LNCaP clone FGC (cell line): ENCODE data around the gene SF1.

Experiments
- DNase-seq: peaks from one replicate; pipeline ENCODE4 v3.0.0-alpha.2; 2011; ENCODE audit warnings: low read depth
- H3K4me3 ChIP-seq: 2 replicates; pipeline ENCODE4 v1.5.1; 2011; ENCODE audit warnings: mild to moderate bottlenecking, low read depth, low read length, control low read depth
- CTCF ChIP-seq: IDR thresholded peaks from 2 replicates; pipeline ENCODE4 v1.5.1; 2012; ENCODE audit warnings: mild to moderate bottlenecking; ENCODE audit not compliant: control insufficient read depth, insufficient read depth; ENCODE audit errors: extremely low read depth

Gene SF1

GRCh38 chr11:64747961-64748665 is 30.2 kb downstream of the SF1 start:
- no peak overlapping the region for H3K4me3 ChIP-seq
- no peak for DNase-seq
- TF ChIP-seq CTCF, result no peak

DNA sequence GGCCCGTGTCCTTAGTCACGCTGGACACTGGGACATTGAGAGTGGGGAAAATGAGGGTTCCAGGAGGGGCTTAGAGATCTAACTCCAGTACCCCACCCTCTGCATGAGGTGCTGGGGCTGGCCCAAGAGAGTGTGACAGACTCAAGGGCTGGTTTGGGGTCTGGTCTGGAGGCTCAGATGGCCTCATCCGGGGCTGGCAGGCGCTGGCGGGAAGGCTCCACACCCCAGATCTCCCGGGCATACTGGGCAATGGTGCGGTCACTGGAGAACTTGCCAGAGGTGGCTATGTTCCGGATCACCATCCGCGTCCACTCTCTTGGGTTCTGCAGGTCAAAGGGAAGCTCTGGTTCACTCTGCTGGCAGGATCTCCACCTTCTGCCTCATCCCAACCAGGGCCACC is 31.9 kb downstream of the SF1 start:
- DNase-seq, result no peak
- no peak for TF ChIP-seq CTCF
- H3K4me3 ChIP-seq, result no peak overlapping the region

DNA sequence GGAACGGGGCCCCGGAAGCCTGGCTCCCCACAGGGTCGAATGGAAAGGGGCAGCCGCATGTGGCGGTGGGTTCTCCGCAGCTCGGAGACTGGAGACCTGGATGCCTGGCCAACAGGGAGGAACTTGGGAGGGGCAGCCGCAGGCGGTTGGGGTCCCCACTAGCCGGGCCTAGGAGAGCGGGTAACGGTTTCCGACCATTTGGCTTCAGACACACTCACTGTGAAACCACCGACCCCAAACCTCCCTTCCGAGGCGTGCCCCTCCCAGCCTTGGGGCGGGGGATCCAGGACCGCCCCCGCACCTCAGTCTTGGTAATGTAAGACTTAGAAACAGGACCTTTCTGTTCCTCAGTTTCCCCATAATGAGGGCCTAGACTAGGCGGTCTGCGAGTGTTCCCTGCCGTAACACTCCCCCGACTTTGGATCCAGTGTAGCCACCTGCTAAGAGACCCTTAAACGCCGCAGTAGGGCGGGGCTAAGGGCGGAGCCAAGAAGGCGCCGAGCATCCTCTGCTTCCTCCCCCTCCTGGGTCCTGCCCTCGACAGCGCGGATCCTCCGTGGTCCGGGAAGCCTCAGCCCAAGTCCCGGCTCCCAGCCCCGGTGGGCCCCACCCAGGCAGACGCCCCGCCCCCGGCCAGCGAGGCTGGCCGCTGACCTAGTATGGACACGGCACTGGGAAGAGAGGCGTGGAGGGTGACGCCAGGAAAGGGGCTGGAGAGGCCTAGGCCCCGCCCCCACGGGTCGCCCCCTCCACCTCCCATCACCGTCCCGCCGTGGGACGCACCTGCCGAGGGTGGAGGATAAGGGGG is 32.6 kb downstream of the SF1 start:
- H3K4me3 ChIP-seq, result no peak overlapping the region
- no peak for DNase-seq
- no peak for TF ChIP-seq CTCF

DNA sequence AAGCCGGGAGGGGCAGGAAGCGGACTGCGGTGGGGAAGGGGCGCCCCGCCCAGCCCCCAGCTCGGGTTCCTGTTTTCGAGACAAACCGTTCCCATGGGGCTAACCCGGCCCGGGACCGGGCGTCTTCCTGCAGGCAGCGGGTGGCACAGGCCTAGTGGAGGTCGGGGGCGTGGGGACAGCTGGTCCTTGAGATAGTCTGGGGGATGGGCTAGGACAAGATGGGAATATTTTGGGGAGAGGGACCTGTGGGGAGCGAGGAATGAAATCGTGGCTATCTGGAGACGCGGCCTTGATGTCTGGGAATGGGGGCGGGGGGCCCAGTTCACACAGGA is 33.2 kb downstream of the SF1 start:
- TF ChIP-seq CTCF, result no peak
- no peak overlapping the region for H3K4me3 ChIP-seq
- DNase-seq, result no peak

DNA sequence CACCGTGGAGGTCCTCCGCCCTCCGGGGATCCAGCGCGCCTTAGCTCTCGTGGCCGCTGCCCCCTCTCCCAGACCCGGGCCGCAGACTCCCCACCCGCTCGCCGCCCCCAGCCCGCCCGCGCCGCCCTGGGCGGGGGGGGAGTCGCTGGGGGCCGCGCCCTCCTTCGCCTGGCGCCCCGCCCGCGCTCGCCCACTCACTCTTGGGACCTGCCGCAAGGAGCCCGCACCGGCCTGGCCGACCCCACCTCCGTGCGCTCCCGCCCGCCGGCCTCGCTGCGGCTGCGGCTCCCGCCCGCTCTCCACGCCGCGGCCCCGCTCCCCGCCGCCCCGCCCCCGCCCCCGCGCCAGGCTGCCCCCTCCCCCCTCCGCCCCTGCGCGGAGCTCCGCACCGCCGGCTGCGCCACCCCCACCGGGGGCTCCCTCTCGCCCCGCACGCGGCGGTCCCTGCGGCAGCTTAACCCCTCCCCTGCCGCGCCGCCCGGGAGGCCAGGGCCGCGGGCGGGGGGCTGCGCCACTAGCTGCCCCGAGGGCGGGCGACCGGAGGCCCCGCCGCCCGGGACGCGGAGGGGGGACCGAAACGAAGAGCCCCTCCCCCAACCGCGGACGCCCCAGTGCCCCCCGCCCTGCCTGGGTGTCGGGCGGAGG is 33.7 kb downstream of the SF1 start:
- no peak overlapping the region for H3K4me3 ChIP-seq
- TF ChIP-seq CTCF, result no peak

DNA sequence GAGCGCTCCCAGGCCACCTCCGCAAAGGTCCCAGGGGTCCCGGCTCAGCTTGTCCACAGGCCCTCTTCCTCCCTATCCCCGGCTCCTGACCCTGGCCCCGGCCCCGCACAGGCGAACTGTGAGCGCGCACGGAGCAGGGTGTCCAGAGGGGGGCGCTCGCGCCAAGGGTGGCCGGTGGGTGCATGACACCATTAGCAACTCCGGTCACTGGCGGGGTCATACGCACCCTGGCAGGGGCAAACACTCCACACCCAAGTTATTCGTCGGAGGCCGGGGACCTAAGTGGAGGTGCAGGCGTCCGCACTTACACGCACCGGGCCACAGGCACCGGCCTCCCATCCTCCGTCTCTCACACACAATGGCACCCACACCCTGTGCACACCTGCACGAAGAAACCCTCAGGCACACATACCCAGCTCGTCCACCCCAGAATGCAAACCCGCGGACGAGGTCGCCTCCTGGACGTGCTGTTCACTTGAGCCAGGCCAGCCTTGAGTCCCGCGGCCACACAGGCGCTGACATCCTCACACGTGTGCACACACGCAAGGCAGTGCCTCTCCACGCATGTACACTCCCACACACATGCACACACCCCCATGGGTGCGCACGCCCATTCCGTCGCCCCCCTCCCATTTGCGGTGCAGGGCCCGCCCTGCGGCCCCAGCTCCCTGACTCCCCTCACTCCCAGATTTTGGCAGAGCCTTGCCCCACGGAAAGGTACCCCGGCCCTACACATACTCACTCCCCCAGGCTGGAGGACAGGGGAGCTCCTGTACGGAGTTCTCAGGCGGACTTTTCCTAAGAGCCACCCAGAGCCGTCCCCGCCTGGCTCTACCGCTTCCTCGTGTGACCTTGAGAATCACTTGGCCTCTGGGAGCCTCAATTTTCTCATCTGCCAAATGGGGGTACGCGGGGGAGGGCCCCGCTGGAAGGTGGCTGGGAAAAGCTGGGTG is 34.5 kb downstream of the SF1 start, which contains the start of gene RASGRP2:
Gene RASGRP2, minus strand, starts transcription at position 552 of the 953 bp plus-strand sequence. CDS start 1,276 bp downstream, outside the sequence.
- DNase-seq, result no peak
- no peak within 1 kb of the TSS for H3K4me3 ChIP-seq
- TF ChIP-seq CTCF, result peak; percentile 68

More for the DNA sequence above, 33.7 kb downstream of the SF1 start:
- DNase-seq, result no peak
